GM08714 (cell line): ENCODE measurements around the gene SND1.
"Not testable (repeated sequence)": the region's sequence is repeated elsewhere in the genome, so short reads cannot be mapped to it uniquely, and the experiment has no call there.

Source experiments
- H3K4me3 ChIP-seq: fragments of 200-500 bp; sonication (Bioruptor generic); 2 replicates; pipeline ENCODE4 v1.5.1; 2014; ENCODE audit warnings: mild to moderate bottlenecking, low read length, inconsistent platforms
- ZNF274 ChIP-seq: IDR thresholded peaks from 2 replicates; pipeline ENCODE4 v1.6.1; 2012; ENCODE audit warnings: mild to moderate bottlenecking, low read depth, low read length

Gene SND1

DNA sequence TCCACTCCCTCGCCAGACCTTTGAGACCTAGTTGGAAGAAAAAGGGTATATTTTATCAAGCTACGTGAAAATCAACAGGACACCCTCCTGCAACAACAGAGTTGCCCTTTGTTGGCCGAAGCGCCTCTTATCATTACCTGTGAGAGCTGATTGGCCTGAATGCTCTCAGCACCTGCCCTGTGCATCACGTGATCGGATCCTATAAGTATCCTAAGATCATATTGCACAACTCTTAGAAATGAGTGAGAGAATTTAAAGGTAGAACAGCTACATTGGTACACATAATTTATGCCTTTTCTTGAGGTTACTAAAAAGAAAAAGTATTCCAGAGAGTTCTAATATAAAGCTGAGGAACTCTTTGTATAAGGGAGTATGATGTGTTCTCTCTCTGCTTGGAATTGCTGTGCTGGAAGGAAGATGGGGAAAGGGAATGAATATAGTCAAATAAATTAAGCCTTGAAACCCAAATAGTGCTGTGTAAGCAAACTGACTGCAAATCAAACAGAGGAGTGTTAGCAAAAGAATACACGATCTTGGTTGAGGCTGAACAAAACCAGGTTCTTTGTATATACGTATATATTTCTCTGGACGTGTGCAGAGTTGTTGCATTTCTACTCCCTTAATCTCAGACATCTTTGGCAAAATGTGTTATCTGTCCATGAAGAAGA, 309.9 kb downstream of the SND1 start:
- no peak overlapping the region for H3K4me3 ChIP-seq
- no peak for TF ChIP-seq ZNF274

DNA sequence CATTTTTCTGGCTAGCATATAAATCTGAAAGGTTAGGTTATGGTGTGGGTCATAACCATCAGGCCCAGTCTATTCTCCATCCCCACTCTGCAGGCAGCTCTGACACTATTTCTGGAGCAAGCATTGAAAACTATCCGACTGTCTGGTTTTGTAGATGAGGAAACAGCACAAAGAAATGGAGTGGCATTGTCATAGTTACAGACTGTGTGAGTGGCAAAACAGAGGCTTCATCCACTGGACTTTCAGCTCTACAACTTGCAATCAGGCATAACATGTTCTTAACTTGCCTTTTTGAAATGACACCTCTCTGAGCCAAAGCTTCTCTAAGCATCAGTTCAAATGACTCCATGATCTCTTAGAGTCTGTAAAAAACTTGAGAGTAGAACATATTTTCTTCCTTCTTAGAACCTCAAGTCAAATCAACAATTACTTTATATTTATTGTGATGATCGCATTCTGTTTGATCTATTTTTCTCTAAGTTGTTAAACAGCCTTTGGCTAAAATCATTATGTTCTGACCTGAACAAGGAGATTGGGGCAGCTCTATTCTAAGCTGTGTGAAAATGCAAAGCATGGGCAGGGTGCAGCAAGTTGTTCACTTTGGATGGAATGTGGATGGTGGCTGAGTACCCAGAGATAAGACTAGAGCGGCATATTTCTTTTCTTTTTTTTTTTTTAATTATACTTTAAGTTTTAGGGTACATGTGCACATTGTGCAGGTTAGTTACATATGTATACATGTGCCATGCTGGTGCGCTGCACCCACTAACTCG, 310.8 kb downstream of the SND1 start:
- no peak for TF ChIP-seq ZNF274
- no peak overlapping the region for H3K4me3 ChIP-seq

GRCh38 chr7:127963850-127964249, 311.9 kb downstream of the SND1 start:
- H3K4me3 ChIP-seq = not testable (repeated sequence)

GRCh38 chr7:127967281-127967680, 315.3 kb downstream of the SND1 start:
- TF ChIP-seq ZNF274 = no peak
- no peak overlapping the region for H3K4me3 ChIP-seq

DNA sequence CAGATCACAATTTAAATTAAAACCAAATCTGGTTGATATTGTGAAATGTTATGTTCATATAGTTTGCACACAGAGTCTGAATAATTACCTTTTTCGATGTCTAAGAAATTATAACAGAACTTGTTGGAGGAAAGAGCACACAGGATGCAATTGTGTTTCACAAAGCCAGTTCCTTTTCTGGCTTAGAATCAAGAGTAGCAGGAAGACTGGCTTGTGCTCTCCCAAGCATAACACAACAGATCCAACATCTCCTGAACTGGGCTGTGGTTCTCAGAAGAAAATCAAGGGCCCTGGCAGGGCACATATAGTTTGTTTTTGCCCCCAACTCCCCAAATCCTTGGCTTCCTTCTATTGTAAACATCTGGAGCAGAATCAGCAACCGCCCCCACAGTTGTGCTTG, 316.6 kb downstream of the SND1 start:
- no peak for TF ChIP-seq ZNF274

DNA sequence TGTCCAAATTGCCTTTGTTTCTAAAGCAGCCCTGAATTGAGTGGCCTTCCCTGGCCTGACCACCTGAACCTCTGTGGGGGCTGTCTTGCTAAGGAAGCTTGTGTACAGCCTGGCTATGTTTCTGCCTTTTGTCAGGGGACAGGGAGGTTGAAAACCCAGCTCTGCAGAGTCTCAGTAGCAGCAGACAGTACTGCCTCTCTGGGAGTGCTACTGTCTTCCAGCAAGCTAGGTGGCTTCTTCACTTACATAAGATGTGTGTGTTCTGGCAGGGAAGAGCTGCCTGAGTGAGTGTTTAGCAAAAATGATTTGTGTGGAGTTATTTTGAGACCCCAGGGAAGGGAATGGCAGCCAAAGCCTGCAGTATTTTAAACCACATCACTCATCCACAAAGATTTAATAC, 321.8 kb downstream of the SND1 start:
- H3K4me3 ChIP-seq = no peak overlapping the region
- TF ChIP-seq ZNF274 = no peak

More for the DNA sequence above, 316.6 kb downstream of the SND1 start:
- H3K4me3 ChIP-seq = no peak overlapping the region

- no peak for TF ChIP-seq ZNF274
- H3K4me3 ChIP-seq = no peak overlapping the region
Observed at GRCh38 chr7:127974446-127975035, 322.5 kb downstream of the SND1 start.

DNA sequence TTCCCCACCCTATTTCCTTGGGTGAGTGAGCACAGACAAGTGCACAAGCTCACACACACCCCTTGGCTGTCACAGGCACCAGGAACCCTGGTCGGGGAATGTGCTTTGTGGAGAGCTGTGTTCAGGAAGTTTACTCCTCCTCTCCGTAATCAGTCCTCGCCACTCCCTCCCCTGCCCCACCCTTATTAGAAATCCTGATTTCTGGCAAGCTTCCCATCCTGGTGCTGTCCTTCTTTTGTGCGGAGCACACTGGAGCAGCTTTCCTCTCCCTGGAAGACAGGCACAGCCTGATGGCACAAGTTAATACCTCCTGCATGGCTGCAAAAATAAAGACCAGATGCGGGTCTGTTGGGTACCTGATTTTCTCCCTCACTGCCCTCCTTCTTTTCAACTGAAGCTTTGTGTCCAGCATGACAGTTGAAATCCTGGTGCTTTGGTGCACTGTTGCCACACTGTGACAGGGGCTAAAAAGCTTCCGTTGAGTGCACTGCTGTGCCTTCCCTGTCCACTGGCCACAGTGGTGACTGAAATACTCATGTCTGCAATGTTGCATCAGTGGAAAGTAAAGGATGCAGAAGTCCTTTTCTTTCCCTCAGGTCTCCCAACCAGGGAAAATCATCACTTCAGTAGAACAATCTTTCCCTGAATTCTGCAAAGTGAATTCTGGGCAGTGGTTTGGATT, 324.2 kb downstream of the SND1 start:
- H3K4me3 ChIP-seq = no peak overlapping the region
- TF ChIP-seq ZNF274 = no peak

GRCh38 chr7:127976738-127977120, 324.7 kb downstream of the SND1 start:
- no peak for TF ChIP-seq ZNF274

DNA sequence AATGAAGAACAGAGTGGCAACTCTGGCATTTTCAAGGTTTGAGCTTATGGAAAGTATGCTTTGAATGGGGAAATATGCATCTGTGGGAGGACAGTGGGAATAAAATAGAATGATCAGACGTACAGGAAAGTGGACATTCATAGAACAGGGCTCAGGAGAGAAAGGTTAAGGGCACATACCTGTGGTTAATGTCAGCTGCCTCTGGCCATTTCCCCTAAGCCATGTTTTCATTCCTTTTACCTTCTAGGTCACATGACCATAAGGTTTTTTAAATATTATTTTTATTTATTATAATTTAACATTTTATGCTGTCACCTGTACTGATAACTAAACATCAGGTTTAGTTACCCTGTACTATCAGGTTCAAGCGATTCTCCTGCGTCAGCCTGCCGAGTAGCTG, 326.4 kb downstream of the SND1 start:
- TF ChIP-seq ZNF274 = no peak
- no peak overlapping the region for H3K4me3 ChIP-seq

More at GRCh38 chr7:127976738-127977120, 324.7 kb downstream of the SND1 start:
- H3K4me3 ChIP-seq = no peak overlapping the region

DNA sequence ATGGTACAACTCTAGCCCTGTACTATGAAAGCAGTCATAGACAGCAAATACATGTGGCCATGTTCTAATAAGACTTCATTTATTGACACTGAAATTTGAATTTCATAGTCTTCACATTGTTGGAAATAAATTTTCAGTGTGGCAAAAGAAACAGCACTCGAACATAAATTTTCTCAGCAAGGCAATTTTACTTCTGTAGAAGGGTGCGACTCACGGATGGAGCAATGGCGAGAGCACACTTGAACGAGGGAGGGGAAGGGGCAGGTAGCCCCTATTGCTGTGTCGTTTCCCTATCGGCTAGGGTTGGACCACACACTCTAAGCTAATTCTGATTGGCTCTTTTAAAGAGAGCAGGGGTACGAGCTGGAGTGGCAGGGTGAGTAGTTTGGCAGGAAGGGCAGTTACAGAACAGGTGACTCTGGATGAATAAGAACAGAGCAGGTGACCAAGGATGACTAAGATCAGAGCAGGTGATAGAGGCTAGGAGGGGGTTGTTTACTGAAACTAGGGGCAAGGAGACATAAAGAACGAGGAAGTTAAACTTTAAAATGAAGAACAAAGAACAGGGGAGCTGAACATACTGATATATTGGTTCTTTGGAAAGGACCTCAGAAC, 327.2 kb downstream of the SND1 start:
- no peak for TF ChIP-seq ZNF274
- H3K4me3 ChIP-seq = no peak overlapping the region

DNA sequence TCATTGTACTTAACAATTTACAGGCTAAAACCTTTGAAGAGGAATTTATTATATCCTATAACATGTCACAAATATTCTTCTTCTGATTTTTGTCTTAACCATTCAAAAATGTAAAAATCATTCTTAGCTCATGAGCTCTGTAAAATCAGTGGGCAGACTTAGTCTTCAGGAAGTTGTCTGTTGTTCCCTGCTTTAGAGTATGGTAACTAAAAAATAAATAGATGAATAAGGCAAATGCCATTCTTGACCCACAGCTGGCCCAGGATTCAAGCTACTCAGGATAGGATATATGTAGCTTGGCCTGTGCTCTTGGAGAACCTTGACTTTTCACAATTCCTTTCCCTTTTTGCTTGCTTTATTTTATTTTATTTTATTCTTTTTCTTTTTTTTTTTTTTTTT, 327.7 kb downstream of the SND1 start:
- no peak for TF ChIP-seq ZNF274
- no peak overlapping the region for H3K4me3 ChIP-seq

GRCh38 chr7:127980901-127981300, 328.9 kb downstream of the SND1 start:
- TF ChIP-seq ZNF274 = no peak

DNA sequence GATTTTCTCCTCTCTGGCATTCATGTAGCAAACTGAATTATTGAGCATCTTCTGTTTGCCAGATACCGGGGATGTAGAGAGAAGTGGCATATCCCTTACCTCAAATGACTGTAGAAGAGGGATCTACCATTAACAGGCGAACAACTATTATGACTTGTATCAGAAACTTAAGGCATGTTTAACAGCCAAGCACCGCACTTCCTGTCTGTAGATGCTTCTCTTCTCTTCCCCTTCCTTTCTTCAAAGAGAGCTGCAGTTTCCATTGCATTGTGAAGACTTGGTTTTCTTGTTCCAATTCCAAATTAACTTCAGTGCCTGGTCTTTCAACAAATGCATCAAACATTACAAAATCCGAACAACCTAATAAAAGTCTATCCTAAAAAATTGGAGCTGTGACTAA, 330.0 kb downstream of the SND1 start:
- no peak for TF ChIP-seq ZNF274
- H3K4me3 ChIP-seq = no peak overlapping the region

More at GRCh38 chr7:127980901-127981300, 328.9 kb downstream of the SND1 start:
- no peak overlapping the region for H3K4me3 ChIP-seq
